ENCODE results near the gene BCKDK. TPM values are rescaled to one million over a fixed set of nuclear protein-coding genes. Genes with fewer than 3 reads are reported as not detected.
A peak's percentile ranks its signal among the peaks of the same experiment; 100 is the strongest.

BCKDK gene
- total RNA-seq, 3 donors from 2014 or later: 31.8 to 33.6 (median 33.5) TPM

DNA sequence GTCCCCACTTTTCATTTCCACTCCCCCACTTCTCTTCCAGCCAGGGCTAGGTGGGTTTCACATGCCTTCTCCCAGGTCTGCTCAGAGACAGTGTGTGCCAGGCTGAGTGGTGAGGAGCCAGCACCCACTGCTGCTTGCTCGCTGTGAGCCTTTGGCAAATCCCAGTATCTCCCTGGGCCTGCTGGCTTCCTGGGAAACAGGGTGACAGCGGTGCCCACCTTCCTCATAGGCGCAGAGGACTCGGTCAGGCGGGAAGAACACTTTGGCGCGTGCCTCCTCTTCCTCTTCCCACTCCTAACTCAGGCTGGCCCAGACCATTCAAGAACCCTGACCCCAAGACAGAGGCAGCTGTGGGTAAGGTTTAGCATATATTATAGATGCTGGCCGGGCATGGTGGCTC, 19.0 kb upstream of the BCKDK start:
- no peak for DNase-seq (ENCODE audit: low spot score in 2 of 2)
- Histone ChIP-seq H3K27me3 (no peaks in the 10 kb centered on the region), H3K27ac (no peak overlapping the region), H3K4me3 (no peak overlapping the region), H3K4me1 (peaks cover 0 to 5% of the 10 kb centered on the region in 2 donors), H3K9me3 (no peaks in the 10 kb centered on the region), H3K36me3 (no peaks in the 10 kb centered on the region)
- TF ChIP-seq POLR2A (IDR thresholded peaks at IDR 0.05) (no peak), POLR2AphosphoS5 (IDR thresholded peaks at IDR 0.05) (no peak)
- TF ChIP-seq, protein P1, sequence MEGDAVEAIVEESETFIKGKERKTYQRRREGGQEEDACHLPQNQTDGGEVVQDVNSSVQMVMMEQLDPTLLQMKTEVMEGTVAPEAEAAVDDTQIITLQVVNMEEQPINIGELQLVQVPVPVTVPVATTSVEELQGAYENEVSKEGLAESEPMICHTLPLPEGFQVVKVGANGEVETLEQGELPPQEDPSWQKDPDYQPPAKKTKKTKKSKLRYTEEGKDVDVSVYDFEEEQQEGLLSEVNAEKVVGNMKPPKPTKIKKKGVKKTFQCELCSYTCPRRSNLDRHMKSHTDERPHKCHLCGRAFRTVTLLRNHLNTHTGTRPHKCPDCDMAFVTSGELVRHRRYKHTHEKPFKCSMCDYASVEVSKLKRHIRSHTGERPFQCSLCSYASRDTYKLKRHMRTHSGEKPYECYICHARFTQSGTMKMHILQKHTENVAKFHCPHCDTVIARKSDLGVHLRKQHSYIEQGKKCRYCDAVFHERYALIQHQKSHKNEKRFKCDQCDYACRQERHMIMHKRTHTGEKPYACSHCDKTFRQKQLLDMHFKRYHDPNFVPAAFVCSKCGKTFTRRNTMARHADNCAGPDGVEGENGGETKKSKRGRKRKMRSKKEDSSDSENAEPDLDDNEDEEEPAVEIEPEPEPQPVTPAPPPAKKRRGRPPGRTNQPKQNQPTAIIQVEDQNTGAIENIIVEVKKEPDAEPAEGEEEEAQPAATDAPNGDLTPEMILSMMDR (IDR thresholded peaks at IDR 0.05): no peak
- intact Hi-C loops (cut with DNase I; ENCODE audit: low total_unique reads): no loop called here

DNA sequence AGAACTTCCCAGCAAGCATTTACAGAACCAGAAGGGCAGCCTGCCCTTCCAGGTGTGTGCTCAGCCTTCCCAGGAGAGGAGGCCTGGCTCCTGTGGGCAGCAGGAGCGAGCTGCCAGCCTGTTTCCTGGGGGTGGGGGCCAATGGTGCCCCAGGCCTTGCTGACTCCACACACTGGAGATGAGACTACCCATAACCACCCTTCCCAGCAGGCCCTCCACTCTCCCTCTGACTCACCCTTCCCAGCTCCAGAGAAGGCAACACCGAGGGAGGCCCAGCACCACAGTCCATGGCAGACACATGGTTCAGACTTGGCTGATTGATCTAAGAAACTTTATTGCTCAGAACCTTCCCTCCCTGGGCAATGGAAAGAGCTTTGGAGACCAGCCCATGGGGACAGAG, 17.6 kb upstream of the BCKDK start:
- intact Hi-C loops (cut with DNase I; ENCODE audit: low total_unique reads): no loop called here
- peaks cover 0 to 5% of the 10 kb centered on the region in 2 donors for H3K4me1 ChIP-seq
- no peak overlapping the region for H3K4me3 ChIP-seq
- no peaks in the 10 kb centered on the region for H3K27me3 ChIP-seq
- DNase-seq (ENCODE audit: low spot score in 2 of 2): no peak
- TF ChIP-seq, protein P1 (IDR thresholded peaks at IDR 0.05): no peak
- TF ChIP-seq POLR2A (IDR thresholded peaks at IDR 0.05) (no peak), POLR2AphosphoS5 (IDR thresholded peaks at IDR 0.05) (no peak)
- H3K36me3 ChIP-seq: no peaks in the 10 kb centered on the region
- no peaks in the 10 kb centered on the region for H3K9me3 ChIP-seq
- no peak overlapping the region for H3K27ac ChIP-seq

DNA sequence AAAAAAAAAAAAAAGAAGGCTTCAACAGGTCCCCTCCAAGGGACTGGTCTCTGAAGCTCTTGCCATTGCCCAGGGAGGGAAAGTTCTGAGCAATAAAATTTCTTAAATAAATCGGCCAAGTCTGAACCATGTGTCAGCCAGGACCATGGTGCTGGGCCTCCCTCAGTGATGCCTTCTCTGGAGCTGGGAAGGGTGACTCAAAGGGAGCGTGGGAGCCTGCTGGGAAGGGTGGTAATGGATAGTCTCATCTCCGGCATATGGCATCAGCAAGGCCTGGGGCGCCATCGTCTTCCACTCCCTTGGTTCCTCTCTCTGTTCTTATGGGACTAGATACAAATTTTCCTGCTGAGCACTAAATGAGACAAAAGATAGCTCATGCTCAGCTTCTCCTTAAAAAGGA, 15.9 kb upstream of the BCKDK start:
- no peaks in the 10 kb centered on the region for H3K36me3 ChIP-seq
- H3K27ac ChIP-seq: no peak overlapping the region
- TF ChIP-seq POLR2AphosphoS5 (IDR thresholded peaks at IDR 0.05): no peak
- TF ChIP-seq, protein P1 (IDR thresholded peaks at IDR 0.05): no peak
- TF ChIP-seq POLR2A (IDR thresholded peaks at IDR 0.05): no peak
- no peak for DNase-seq (ENCODE audit: low spot score in 2 of 2)
- intact Hi-C loops (cut with DNase I; ENCODE audit: low total_unique reads): no loop called here
- H3K9me3 ChIP-seq: no peaks in the 10 kb centered on the region
- H3K27me3 ChIP-seq: no peaks in the 10 kb centered on the region
- no peak overlapping the region for H3K4me3 ChIP-seq
- peaks cover 0 to 5% of the 10 kb centered on the region in 2 donors for H3K4me1 ChIP-seq

DNA sequence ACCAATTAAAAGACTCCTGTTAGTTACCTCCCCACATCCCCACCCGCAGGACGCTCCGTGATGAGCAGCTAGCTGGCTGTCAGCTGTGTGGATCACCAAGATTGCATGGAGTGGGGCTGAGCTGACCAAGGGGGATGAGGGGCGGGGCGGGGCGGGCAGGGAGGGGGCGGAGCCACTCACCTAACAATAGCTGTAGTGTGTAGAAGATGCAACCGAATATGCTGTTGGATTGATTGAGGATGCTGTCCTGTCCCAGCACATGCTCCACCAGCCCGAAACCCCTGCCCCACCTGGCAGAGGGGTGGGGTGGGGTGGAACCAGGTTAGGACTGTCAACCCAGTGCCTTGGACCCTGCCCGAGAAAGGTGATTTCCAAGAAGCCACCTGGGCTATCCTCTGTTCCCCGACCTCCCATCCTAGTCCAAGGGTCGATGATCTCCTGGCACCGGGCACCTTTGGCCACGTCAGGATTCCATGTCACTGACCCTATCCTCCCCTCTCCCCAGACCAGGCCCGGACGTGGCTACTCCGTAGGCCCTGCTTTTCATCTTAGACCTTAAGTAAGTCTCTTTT, 15.0 kb upstream of the BCKDK start:
- Histone ChIP-seq H3K4me3 (peak overlapping the region; percentile 80 to 89 (median 83)), H3K36me3 (no peaks in the 10 kb centered on the region), H3K27me3 (no peaks in the 10 kb centered on the region), H3K9me3 (no peaks in the 10 kb centered on the region), H3K4me1 (peaks cover 0 to 5% of the 10 kb centered on the region in 2 donors), H3K27ac (no peak overlapping the region)
- DNase-seq (ENCODE audit: low spot score in 2 of 2): no peak
- intact Hi-C loops (cut with DNase I; ENCODE audit: low total_unique reads): no loop called here
- TF ChIP-seq, protein P1 (IDR thresholded peaks at IDR 0.05): no peak
- no peak for TF ChIP-seq POLR2A (IDR thresholded peaks at IDR 0.05)
- no peak for TF ChIP-seq POLR2AphosphoS5 (IDR thresholded peaks at IDR 0.05)

DNA sequence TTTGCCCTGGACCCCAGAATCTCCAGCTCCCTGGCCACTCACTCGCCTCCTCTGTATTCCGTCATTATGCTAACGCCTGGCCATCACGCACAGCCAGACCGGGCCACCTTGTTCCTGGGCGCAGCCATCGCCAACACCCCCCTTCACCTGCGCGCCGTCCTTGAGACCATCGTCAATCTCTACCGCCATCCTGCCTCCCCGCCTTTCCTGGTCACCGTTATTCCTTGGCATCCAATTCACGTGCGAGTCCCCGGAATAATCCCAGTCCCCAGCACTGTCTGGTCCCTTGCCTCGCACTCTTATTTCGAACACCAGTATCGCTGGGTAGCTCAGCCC, 14.1 kb upstream of the BCKDK start:
- H3K4me1 ChIP-seq: peaks cover 0 to 5% of the 10 kb centered on the region in 2 donors
- DNase-seq (ENCODE audit: low spot score in 2 of 2): no peak
- no peak for TF ChIP-seq POLR2A (IDR thresholded peaks at IDR 0.05)
- TF ChIP-seq, protein P1 (IDR thresholded peaks at IDR 0.05): no peak
- no peak for TF ChIP-seq POLR2AphosphoS5 (IDR thresholded peaks at IDR 0.05)
- H3K9me3 ChIP-seq: no peaks in the 10 kb centered on the region
- peak overlapping the region; percentile 80 to 89 (median 83) for H3K4me3 ChIP-seq
- intact Hi-C loops (cut with DNase I; ENCODE audit: low total_unique reads): no loop called here
- H3K36me3 ChIP-seq: no peaks in the 10 kb centered on the region
- H3K27ac ChIP-seq: peak overlapping the region; percentile 79 to 90
- no peaks in the 10 kb centered on the region for H3K27me3 ChIP-seq

Measured in breast epithelium (tissue), 4 donors.